Measurements from ENCODE around the gene USP22. TPM values are rescaled to one million over a fixed set of nuclear protein-coding genes. Genes with fewer than 3 reads are reported as not detected.

USP22 gene
- polyA plus RNA-seq, 1 donor (not counting 4 experiments of a cell fraction or from before 2014, with no cell fraction given) = 111 TPM

DNA sequence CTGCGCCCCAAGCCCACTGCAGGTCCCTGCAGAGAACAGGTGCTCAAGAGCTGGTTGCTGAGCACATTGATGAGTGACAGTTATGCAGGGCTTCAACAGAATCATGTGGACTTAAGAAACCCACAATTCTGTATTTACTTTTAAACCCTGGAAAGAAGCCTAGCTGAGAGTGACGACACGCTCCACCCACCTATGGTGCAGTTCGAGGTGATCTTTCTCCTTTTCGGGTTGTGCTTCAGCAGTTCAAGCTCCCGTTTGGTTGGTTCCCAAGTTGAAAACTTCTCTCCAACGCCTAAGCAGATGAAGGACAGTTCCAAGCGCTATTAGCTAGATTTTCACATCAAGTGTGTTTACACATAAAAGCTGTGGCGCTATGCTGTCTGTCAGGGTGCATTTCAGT, 23.9 kb downstream of the USP22 start:
- Histone ChIP-seq H3K4me2 (ENCODE audit: control insufficient read depth, extremely low read depth, insufficient read depth, low read depth, low read length) (no peak overlapping the region), H3K9me3 (ENCODE audit: control insufficient read depth, low read depth, low read length) (no peaks in the 10 kb centered on the region), H3K36me3 (ENCODE audit: control insufficient read depth in 2 of 2, extremely low read depth in 1 of 2, insufficient read depth in 2 of 2, low read length in 2 of 2) (peaks cover 66 to 74% of the 10 kb centered on the region in 2 experiments)

DNA sequence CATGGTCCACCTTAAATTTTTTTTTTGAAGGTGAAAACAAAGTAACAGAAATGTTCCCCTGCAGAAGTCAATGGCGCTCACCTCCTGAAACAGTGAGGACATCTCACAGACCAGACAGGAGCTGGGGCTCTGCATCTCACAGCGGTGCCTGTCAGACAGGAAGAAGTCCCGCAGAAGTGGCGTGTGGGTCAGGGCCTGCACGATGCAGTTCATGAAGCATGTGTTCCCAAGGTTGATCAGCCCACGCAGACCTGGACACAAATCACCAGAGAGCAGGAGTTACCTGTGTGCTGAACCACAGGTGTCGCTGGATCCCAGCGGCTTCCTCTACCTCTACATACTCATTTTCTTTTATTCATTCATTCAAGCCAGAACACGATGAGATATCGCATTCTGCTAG, 24.9 kb downstream of the USP22 start:
- TF ChIP-seq CTCF (optimal IDR thresholded peaks at IDR 0.05 in 1 of 3, IDR thresholded peaks at IDR 0.05 in 1 of 3, conservative IDR thresholded peaks at IDR 0.05 in 1 of 3; ENCODE audit: extremely low read depth in 1 of 3, insufficient read depth in 2 of 3, low read length in 3 of 3) (no peak), EZH2 (IDR thresholded peaks at IDR 0.05; ENCODE audit: low read length) (no peak)
- no peaks in the 10 kb centered on the region for H3K4me1 ChIP-seq (ENCODE audit: control insufficient read depth, extremely low read depth, insufficient read depth, low read length)
- H3K9me1 ChIP-seq (ENCODE audit: control insufficient read depth, extremely low read depth, insufficient read depth, low read length) = no peaks in the 10 kb centered on the region
- peaks cover 88% of the 10 kb centered on the region for H3K79me2 ChIP-seq (ENCODE audit: control insufficient read depth, insufficient read depth, low read length)
- FAIRE-seq (no peak), DNase-seq (ENCODE audit: low read depth, low spot score) (no peak)
- no peak overlapping the region for H2AFZ ChIP-seq (ENCODE audit: control insufficient read depth, low read length)
- H4K20me1 ChIP-seq (ENCODE audit: control insufficient read depth, extremely low read depth, insufficient read depth, low read length) = peaks cover 55% of the 10 kb centered on the region
- H3K27ac ChIP-seq (ENCODE audit: control insufficient read depth, insufficient read depth, low read length) = no peak overlapping the region
- dilution Hi-C loops (cut with MboI; ENCODE audit: extremely low pct_ligation_motif_present, low sequenced_read_pairs) = no loop called here
- H3K36me3 ChIP-seq (ENCODE audit: control insufficient read depth in 2 of 2, extremely low read depth in 1 of 2, insufficient read depth in 2 of 2, low read length in 2 of 2) = peaks cover 64 to 71% of the 10 kb centered on the region in 2 experiments
- no peak overlapping the region for H3K9ac ChIP-seq (ENCODE audit: control insufficient read depth, extremely low read depth, insufficient read depth, low read length)
- H3K4me3 ChIP-seq (ENCODE audit: control insufficient read depth in 2 of 3, extremely low read depth in 1 of 3, insufficient read depth in 2 of 3, low read depth in 1 of 3, low read length in 3 of 3) = no peak overlapping the region
- no peak overlapping the region for H3K4me2 ChIP-seq (ENCODE audit: control insufficient read depth, extremely low read depth, insufficient read depth, low read depth, low read length)
- no peaks in the 10 kb centered on the region for H3K9me3 ChIP-seq (ENCODE audit: control insufficient read depth, low read depth, low read length)
- no peaks in the 10 kb centered on the region for H3K27me3 ChIP-seq (ENCODE audit: control insufficient read depth, extremely low read depth, insufficient read depth, low read length)

More for the DNA sequence above, 23.9 kb downstream of the USP22 start:
- H3K27me3 ChIP-seq (ENCODE audit: control insufficient read depth, extremely low read depth, insufficient read depth, low read length) = no peaks in the 10 kb centered on the region
- dilution Hi-C loops (cut with MboI; ENCODE audit: extremely low pct_ligation_motif_present, low sequenced_read_pairs) = no loop called here
- DNase-seq (ENCODE audit: low read depth, low spot score) (no peak), FAIRE-seq (no peak)
- TF ChIP-seq CTCF (optimal IDR thresholded peaks at IDR 0.05 in 1 of 3, IDR thresholded peaks at IDR 0.05 in 1 of 3, conservative IDR thresholded peaks at IDR 0.05 in 1 of 3; ENCODE audit: extremely low read depth in 1 of 3, insufficient read depth in 2 of 3, low read length in 3 of 3) = no peak
- no peak overlapping the region for H3K9ac ChIP-seq (ENCODE audit: control insufficient read depth, extremely low read depth, insufficient read depth, low read length)
- peaks cover 59% of the 10 kb centered on the region for H4K20me1 ChIP-seq (ENCODE audit: control insufficient read depth, extremely low read depth, insufficient read depth, low read length)
- H3K9me1 ChIP-seq (ENCODE audit: control insufficient read depth, extremely low read depth, insufficient read depth, low read length) = no peaks in the 10 kb centered on the region
- H3K4me1 ChIP-seq (ENCODE audit: control insufficient read depth, extremely low read depth, insufficient read depth, low read length) = no peaks in the 10 kb centered on the region
- no peak overlapping the region for H2AFZ ChIP-seq (ENCODE audit: control insufficient read depth, low read length)
- peaks cover 95% of the 10 kb centered on the region for H3K79me2 ChIP-seq (ENCODE audit: control insufficient read depth, insufficient read depth, low read length)
- no peak overlapping the region for H3K27ac ChIP-seq (ENCODE audit: control insufficient read depth, insufficient read depth, low read length)
- H3K4me3 ChIP-seq (ENCODE audit: control insufficient read depth in 2 of 3, extremely low read depth in 1 of 3, insufficient read depth in 2 of 3, low read depth in 1 of 3, low read length in 3 of 3) = no peak overlapping the region

Data from keratinocyte (primary cell).